Measurements from ENCODE around the gene ERGIC3.

GRCh38 chr20:35541783-35542662 is at the start of gene ERGIC3:
- TF ChIP-seq CTCF (IDR thresholded peaks at IDR 0.05) (no peak), ZFP36 (IDR thresholded peaks at IDR 0.05; ENCODE audit: borderline replicate concordance, partially characterized antibody) (no peak)

Data from A549 (cell line).